LNCAP (cell line): ENCODE data around the gene RAB40C.

ENCODE experiments used
- TF ChIP-seq, protein P1 (sequence below): fragments of 450-650 bp; IDR thresholded peaks from 2 replicates; pipeline ENCODE4 v1.5.1; 2017; ENCODE audit warnings: mild to moderate bottlenecking

RAB40C gene

DNA sequence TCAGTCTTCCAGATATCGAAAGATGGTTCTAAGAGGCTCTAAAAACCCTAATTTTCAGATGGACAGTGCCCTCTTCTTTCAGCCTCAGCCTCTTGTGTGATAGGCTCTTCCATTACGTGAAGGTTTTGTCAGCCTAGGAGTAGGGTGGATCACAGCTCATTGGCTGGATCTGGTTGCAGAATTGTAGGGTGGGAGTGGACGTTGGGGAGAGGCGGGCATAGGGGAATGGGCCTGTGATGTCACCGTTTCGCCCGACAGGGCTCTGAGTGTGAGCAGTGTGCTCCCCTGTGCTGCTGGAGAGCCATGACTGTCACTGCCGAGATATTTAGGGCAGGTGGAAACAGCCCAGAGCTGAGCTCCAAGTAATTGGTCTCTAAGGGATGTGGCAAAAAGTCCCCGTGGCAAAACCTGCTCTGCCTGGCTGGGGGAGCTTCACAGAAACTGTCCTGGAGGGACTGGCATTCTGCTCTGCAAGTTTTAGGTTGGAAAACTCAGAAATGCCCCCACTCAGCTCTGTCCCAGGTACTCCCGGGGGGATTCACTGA, 34.7 kb downstream of the RAB40C start:
- TF ChIP-seq, protein P1, sequence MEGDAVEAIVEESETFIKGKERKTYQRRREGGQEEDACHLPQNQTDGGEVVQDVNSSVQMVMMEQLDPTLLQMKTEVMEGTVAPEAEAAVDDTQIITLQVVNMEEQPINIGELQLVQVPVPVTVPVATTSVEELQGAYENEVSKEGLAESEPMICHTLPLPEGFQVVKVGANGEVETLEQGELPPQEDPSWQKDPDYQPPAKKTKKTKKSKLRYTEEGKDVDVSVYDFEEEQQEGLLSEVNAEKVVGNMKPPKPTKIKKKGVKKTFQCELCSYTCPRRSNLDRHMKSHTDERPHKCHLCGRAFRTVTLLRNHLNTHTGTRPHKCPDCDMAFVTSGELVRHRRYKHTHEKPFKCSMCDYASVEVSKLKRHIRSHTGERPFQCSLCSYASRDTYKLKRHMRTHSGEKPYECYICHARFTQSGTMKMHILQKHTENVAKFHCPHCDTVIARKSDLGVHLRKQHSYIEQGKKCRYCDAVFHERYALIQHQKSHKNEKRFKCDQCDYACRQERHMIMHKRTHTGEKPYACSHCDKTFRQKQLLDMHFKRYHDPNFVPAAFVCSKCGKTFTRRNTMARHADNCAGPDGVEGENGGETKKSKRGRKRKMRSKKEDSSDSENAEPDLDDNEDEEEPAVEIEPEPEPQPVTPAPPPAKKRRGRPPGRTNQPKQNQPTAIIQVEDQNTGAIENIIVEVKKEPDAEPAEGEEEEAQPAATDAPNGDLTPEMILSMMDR: no peak

DNA sequence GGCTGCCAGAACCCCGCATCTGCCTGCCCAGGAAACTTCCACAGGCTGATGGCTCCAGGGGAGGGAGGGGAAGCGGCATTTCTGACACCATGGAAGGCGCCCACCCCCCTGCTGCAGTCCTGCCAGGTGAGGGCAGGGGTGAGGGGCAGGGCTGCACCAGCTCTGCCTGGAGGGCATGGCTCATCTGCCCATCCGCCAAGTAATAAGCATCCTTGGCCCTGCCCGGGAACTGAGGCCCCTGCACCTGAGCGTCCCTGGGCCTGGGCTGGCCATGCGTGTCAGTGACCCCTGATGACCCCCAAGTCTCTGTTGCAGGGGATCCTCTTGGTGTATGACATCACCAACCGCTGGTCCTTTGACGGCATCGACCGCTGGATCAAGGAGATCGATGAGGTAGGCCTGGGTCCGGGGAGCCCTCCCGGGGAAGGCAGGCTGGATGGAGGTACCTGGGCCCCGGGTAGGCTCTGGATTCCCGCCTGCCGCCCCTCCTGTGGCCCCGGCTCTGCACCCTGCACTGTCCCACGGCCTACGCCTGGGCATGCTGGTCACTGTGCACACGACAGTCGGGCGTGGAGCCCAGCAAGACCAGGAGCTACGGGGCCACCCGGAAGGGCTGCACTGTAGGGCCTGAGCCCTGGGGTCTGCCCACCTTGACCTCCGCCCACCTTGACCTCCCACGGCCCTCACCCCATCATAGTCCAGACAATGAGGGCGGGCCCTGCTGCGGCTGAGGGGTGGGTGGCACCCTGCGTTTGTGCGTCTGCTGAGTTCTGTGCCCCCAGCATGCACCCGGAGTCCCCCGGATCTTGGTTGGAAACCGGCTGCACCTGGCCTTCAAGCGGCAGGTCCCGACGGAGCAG, 35.5 kb downstream of the RAB40C start:
- TF ChIP-seq, protein P1: no peak

DNA sequence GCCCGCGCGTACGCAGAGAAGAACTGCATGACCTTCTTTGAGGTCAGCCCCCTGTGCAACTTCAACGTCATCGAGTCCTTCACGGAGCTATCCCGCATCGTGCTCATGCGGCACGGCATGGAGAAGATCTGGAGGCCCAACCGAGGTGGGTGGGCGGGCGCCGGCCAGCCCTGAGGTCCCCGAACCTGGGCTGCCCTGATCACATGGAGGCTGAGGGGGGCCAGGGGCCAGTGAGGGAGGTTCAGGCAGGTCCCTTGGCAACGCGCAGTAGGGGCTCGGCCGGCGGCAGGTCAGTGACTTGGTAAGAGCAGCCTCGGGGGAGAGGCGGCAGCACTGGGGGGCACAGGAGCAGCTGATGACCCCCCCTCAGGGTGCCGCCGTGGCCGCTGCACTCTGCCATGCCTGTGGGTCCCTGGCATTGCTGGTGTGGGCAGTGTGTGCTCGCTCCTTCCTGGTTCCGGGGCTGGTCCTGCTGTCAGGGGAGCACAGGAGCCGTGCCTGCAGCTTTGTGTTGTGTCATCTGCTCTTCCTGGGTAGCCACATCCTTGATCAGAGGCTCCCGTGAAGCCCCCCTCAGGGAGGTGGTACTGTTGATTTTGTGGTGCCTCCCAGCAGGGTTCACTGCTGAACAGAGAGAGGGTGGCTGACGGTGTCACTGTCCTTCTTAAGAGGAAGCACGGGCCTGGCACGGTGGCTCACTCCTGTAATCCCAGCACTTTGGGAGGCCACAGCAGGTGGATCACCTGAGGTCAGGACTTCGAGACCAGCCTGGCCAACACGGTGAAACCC, 36.3 kb downstream of the RAB40C start:
- TF ChIP-seq, protein P1: no peak

DNA sequence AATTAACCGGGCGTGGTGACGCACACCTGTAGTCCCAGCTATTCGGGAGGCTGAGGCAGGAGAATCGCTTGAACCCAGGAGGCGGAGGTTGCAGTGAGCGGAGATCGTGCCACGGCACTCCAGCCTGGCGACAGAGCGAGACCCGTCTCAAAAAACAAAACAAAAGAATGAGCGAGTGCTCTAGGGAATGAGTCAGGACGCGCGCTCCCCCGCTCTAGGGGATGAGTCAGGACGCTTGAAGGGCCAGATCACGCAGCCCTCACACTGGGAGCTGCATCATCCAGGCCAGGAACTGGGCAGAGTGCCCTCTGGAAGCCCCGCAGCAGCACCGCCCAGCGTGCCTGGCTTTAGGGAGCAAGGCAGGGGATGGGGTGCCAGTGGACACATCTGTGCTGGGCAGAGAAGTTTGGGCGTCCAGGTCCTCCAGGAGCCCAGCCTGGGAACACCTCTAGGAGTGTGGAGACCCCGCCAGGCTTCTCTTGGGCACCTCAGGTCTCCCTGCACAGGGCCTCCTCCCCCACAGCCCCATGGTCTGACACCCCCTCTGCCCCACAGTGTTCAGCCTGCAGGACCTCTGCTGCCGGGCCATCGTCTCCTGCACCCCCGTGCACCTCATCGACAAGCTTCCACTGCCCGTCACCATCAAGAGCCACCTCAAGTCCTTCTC, 37.1 kb downstream of the RAB40C start:
- TF ChIP-seq, protein P1: no peak

DNA sequence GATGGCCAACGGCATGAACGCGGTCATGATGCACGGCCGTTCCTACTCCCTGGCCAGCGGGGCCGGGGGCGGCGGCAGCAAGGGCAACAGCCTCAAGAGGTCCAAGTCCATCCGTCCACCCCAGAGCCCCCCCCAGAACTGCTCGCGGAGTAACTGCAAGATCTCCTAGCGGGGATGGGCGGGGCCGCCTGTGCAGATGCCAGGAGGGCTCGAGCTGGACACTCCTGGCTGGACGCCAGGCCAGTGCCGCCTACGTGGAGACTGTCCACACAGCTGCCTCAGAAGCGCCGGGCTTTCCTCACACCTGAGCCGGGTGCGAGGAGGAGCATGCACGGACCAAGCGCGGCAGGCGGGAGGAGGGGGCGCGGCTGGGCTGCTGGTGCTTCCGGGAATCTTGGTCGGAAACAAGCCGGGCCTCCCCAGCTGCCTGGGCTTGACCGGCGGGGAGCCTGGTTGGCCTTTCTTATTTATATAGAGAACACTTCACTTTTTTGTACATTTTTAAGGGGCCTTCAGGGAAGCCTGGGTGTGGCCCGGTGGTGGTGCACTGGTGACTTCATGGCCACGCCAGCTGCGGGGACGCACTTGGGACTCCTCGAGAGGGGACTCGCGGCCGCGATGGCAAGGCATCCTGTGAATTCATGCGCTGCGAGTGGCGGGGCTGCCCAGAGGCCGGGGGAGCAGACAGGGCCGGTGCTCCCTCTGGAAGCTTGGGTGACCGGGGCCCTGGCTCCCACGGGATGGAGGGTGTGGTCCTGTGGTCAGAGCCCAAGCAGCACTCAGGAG, 37.8 kb downstream of the RAB40C start:
- TF ChIP-seq, protein P1: no peak

DNA sequence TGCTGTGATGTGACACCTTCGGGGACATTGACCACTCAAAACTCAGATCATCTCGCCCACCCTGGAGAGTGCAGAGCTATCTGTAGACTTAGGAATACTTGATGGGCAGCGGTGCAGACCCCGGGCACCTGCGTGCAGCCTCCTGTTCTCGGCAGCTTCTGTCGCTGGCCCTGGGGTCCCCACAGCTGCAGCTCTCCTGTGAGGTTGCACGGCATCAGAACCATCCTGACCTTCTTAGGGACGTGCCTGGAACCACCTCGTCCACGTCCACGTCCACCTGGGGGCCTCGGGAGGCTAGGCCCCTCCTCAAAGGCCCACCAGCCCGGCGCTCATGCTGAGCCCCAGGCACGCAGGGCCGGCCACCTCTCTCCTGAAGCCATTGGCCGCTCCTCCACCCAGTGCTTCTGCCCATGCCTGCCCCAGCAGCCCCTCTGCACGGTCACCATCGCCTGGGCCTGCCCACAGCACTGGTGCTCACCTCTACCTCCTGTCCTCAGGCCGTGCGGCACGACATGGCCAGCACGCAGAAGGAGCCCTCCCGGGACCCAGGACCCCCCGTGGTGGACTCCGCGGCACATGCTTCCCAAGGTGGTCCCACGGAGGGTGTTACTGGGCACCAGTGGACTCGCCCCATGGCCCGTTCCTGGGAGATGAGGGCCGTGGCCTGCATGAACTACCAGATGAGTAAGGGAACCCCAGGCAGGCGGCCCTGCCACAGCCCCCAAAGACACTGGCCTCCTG, 38.6 kb downstream of the RAB40C start:
- TF ChIP-seq, protein P1: no peak
